ENCODE measurements around the gene SLC24A2. TPM values are rescaled to one million over a fixed set of nuclear protein-coding genes. Genes with fewer than 3 reads are reported as not detected.

SLC24A2 gene
- total RNA-seq, 1 experiment from 2014 or later = not detected

DNA sequence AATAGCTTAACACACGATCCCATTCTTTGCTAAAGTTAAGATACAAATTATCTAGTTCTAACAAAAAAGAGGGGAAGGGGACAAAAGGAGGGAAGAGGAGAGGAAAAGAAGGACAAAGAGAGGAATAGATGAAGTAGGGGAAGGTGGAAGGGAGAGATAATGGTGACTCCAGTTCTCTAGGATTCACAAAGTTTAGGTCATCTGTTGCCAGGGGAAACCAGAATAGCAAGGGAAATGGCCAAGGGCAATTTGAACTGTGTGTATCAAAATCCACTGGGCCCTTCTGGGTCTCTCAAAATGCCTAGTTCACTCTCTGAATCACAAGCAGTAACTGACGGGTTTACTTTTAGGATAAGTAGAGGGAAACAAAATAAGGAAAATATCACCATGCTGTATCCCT lies 7.6 kb downstream of the SLC24A2 start:
- DNase-seq (ENCODE audit: low read depth, low spot score) (no peak), ATAC-seq (no peak)
- H3K9me3 ChIP-seq (ENCODE audit: control insufficient read depth, insufficient read depth, low read depth, low read length) = no peaks in the 10 kb centered on the region
- no peaks in the 10 kb centered on the region for H3K27me3 ChIP-seq (ENCODE audit: control insufficient read depth, insufficient read depth, low read length)
- TF ChIP-seq, protein P1, sequence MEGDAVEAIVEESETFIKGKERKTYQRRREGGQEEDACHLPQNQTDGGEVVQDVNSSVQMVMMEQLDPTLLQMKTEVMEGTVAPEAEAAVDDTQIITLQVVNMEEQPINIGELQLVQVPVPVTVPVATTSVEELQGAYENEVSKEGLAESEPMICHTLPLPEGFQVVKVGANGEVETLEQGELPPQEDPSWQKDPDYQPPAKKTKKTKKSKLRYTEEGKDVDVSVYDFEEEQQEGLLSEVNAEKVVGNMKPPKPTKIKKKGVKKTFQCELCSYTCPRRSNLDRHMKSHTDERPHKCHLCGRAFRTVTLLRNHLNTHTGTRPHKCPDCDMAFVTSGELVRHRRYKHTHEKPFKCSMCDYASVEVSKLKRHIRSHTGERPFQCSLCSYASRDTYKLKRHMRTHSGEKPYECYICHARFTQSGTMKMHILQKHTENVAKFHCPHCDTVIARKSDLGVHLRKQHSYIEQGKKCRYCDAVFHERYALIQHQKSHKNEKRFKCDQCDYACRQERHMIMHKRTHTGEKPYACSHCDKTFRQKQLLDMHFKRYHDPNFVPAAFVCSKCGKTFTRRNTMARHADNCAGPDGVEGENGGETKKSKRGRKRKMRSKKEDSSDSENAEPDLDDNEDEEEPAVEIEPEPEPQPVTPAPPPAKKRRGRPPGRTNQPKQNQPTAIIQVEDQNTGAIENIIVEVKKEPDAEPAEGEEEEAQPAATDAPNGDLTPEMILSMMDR (IDR thresholded peaks at IDR 0.05) = no peak
- TF ChIP-seq TCF7L2 (IDR thresholded peaks at IDR 0.05; ENCODE audit: low read depth, low read length) = no peak
- TF ChIP-seq POLR2AphosphoS5 (IDR thresholded peaks at IDR 0.05; ENCODE audit: low read depth, low read length) = no peak
- TF ChIP-seq SIN3A (IDR thresholded peaks at IDR 0.05; ENCODE audit: borderline replicate concordance, insufficient read depth, low read depth, low read length) = no peak
- TF ChIP-seq, protein P2, sequence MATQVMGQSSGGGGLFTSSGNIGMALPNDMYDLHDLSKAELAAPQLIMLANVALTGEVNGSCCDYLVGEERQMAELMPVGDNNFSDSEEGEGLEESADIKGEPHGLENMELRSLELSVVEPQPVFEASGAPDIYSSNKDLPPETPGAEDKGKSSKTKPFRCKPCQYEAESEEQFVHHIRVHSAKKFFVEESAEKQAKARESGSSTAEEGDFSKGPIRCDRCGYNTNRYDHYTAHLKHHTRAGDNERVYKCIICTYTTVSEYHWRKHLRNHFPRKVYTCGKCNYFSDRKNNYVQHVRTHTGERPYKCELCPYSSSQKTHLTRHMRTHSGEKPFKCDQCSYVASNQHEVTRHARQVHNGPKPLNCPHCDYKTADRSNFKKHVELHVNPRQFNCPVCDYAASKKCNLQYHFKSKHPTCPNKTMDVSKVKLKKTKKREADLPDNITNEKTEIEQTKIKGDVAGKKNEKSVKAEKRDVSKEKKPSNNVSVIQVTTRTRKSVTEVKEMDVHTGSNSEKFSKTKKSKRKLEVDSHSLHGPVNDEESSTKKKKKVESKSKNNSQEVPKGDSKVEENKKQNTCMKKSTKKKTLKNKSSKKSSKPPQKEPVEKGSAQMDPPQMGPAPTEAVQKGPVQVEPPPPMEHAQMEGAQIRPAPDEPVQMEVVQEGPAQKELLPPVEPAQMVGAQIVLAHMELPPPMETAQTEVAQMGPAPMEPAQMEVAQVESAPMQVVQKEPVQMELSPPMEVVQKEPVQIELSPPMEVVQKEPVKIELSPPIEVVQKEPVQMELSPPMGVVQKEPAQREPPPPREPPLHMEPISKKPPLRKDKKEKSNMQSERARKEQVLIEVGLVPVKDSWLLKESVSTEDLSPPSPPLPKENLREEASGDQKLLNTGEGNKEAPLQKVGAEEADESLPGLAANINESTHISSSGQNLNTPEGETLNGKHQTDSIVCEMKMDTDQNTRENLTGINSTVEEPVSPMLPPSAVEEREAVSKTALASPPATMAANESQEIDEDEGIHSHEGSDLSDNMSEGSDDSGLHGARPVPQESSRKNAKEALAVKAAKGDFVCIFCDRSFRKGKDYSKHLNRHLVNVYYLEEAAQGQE (IDR thresholded peaks at IDR 0.05; ENCODE audit: insufficient read depth in 1 of 2, low read depth in 2 of 2, low read length in 1 of 2) = no peak
- no peak overlapping the region for H3K27ac ChIP-seq (ENCODE audit: low read length)
- no TSS peak for BruUV-seq (replicated peaks)
- in situ Hi-C loops (cut with HindIII; ENCODE audit: low pct_unique_long_range_greater_than_20kb, low sequenced_read_pairs) = no loop called here
- ChIA-PET CTCF (no interaction called here), POLR2A (no interaction called here)
- H3K4me1 ChIP-seq (ENCODE audit: control insufficient read depth, insufficient read depth, low read length) = no peaks in the 10 kb centered on the region
- no peak overlapping the region for H3K4me3 ChIP-seq (ENCODE audit: low read depth in 2 of 2, low read length in 2 of 2)
- no peaks in the 10 kb centered on the region for H3K36me3 ChIP-seq (ENCODE audit: control insufficient read depth, insufficient read depth, low read length)
- intact Hi-C loops (cut with micrococcal nuclease; ENCODE audit: unreplicated experiment) = no loop called here

DNA sequence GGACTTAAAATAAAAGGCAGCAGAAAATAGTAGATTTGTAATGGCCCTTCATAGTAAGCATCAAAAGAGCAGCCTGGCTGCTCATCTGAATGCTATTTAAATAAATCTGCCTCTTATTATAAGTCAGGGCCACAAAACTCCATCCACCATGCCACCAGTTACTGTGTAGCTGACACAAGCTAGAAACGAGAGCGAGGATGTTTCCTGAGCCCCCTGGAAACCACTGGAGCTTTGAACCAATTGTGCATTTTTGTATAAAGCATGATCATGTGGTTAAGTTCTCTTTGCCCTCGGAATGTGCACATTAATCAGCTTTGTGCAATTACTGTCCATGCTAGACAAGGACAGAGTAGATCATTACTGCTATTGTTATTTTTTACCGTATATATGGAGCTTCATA lies 17.4 kb downstream of the SLC24A2 start:
- in situ Hi-C loops (cut with HindIII; ENCODE audit: low pct_unique_long_range_greater_than_20kb, low sequenced_read_pairs) = no loop called here
- no peaks in the 10 kb centered on the region for H3K4me1 ChIP-seq (ENCODE audit: control insufficient read depth, insufficient read depth, low read length)
- no peaks in the 10 kb centered on the region for H3K27me3 ChIP-seq (ENCODE audit: control insufficient read depth, insufficient read depth, low read length)
- no peaks in the 10 kb centered on the region for H3K36me3 ChIP-seq (ENCODE audit: control insufficient read depth, insufficient read depth, low read length)
- ATAC-seq (no peak), DNase-seq (ENCODE audit: low read depth, low spot score) (no peak)
- intact Hi-C loops (cut with micrococcal nuclease; ENCODE audit: unreplicated experiment) = no loop called here
- TF ChIP-seq TCF7L2 (IDR thresholded peaks at IDR 0.05; ENCODE audit: low read depth, low read length) (no peak), SIN3A (IDR thresholded peaks at IDR 0.05; ENCODE audit: borderline replicate concordance, insufficient read depth, low read depth, low read length) (no peak), POLR2AphosphoS5 (IDR thresholded peaks at IDR 0.05; ENCODE audit: low read depth, low read length) (no peak)
- TF ChIP-seq, protein P1 (IDR thresholded peaks at IDR 0.05) = no peak
- TF ChIP-seq, protein P2 (IDR thresholded peaks at IDR 0.05; ENCODE audit: insufficient read depth in 1 of 2, low read depth in 2 of 2, low read length in 1 of 2) = no peak
- H3K4me3 ChIP-seq (ENCODE audit: low read depth in 2 of 2, low read length in 2 of 2) = no peak overlapping the region
- no TSS peak for BruUV-seq (replicated peaks)
- ChIA-PET POLR2A (no interaction called here), CTCF (no interaction called here)
- H3K9me3 ChIP-seq (ENCODE audit: control insufficient read depth, insufficient read depth, low read depth, low read length) = no peaks in the 10 kb centered on the region
- H3K27ac ChIP-seq (ENCODE audit: low read length) = no peak overlapping the region
